H9 (cell line): ENCODE results near the gene ZNF160. TPM values are rescaled to one million over a fixed set of nuclear protein-coding genes. Genes with fewer than 3 reads are reported as not detected.

Source experiments
- DNase-seq: peaks from one replicate; pipeline ENCODE4 v3.0.0-alpha.2; 2017
- H2AFZ ChIP-seq: one replicate; pipeline ENCODE4 v1.6.1; 2013; ENCODE audit warnings: mild to moderate bottlenecking, low read length, control low read depth, moderate library complexity
- H2AK5ac ChIP-seq: 2 replicates; pipeline ENCODE4 v1.6.1; 2013; ENCODE audit warnings: low read length, control low read depth, mixed read lengths; ENCODE audit not compliant: insufficient read length
- H2BK120ac ChIP-seq: one replicate; pipeline ENCODE4 v1.6.1; 2013; ENCODE audit warnings: low read depth, mild to moderate bottlenecking, low read length, control low read depth, inconsistent platforms; ENCODE audit not compliant: poor library complexity, severe bottlenecking
- H2BK12ac ChIP-seq: 2 replicates; pipeline ENCODE4 v1.6.1; 2013; ENCODE audit warnings: low read length, control low read depth, mixed read lengths, low read depth; ENCODE audit not compliant: insufficient read length
- H2BK15ac ChIP-seq: 2 replicates; pipeline ENCODE4 v1.6.1; 2013; ENCODE audit warnings: low read depth, low read length, control low read depth
- H2BK20ac ChIP-seq: one replicate; pipeline ENCODE4 v1.6.1; 2013; ENCODE audit warnings: low read depth, mild to moderate bottlenecking, low read length, control low read depth, inconsistent platforms; ENCODE audit not compliant: poor library complexity, severe bottlenecking
- H2BK5ac ChIP-seq: 2 replicates; pipeline ENCODE4 v1.6.1; 2013; ENCODE audit warnings: low read length, control low read depth, mixed read lengths; ENCODE audit not compliant: insufficient read length
- H3K14ac ChIP-seq: 2 replicates; pipeline ENCODE4 v1.6.1; 2013; ENCODE audit warnings: low read length, control low read depth; ENCODE audit not compliant: insufficient read depth
- H3K18ac ChIP-seq: 2 replicates; pipeline ENCODE4 v1.6.1; 2013; ENCODE audit warnings: low read depth, mild to moderate bottlenecking, mixed read lengths, low read length, control low read depth; ENCODE audit not compliant: insufficient read length
- H3K23ac ChIP-seq: 2 replicates; pipeline ENCODE4 v1.6.1; 2013; ENCODE audit warnings: low read length, control low read depth, mixed read lengths, low read depth; ENCODE audit not compliant: insufficient read length
- H3K23me2 ChIP-seq: 2 replicates; pipeline ENCODE4 v1.6.1; 2013; ENCODE audit warnings: low read depth, mild to moderate bottlenecking, mixed read lengths, low read length, control low read depth; ENCODE audit not compliant: insufficient read length, poor library complexity, severe bottlenecking
- H3K27ac ChIP-seq: 2 replicates; pipeline ENCODE4 v1.5.1; 2013; ENCODE audit warnings: low read length, control low read depth, mixed read lengths, low read depth; ENCODE audit not compliant: insufficient read length
- H3K27me3 ChIP-seq: 2 replicates; pipeline ENCODE4 v1.6.1; 2013; ENCODE audit warnings: low read length, control low read depth, inconsistent platforms; ENCODE audit not compliant: insufficient read depth
- H3K4ac ChIP-seq: 2 replicates; pipeline ENCODE4 v1.6.1; 2013; ENCODE audit warnings: low read depth, mild to moderate bottlenecking, control low read depth, inconsistent platforms, low read length, moderate library complexity
- H3K4me1 ChIP-seq: 2 replicates; pipeline ENCODE4 v1.6.1; 2013; ENCODE audit warnings: low read length, control low read depth, inconsistent platforms; ENCODE audit not compliant: insufficient read depth
- H3K4me2 ChIP-seq: 2 replicates; pipeline ENCODE4 v1.6.1; 2013; ENCODE audit warnings: low read length, control low read depth, mixed read lengths; ENCODE audit not compliant: insufficient read length, insufficient read depth
- H3K56ac ChIP-seq: 2 replicates; pipeline ENCODE4 v1.6.1; 2013; ENCODE audit warnings: low read depth, mild to moderate bottlenecking, mixed read lengths, low read length, control low read depth; ENCODE audit not compliant: insufficient read length
- H3K79me1 ChIP-seq: 2 replicates; pipeline ENCODE4 v1.6.1; 2013; ENCODE audit warnings: low read depth, mild to moderate bottlenecking, moderate library complexity, low read length, control low read depth, inconsistent platforms; ENCODE audit not compliant: insufficient read depth, poor library complexity, severe bottlenecking
- H3K79me2 ChIP-seq: 2 replicates; pipeline ENCODE4 v1.6.1; 2013; ENCODE audit warnings: low read length, control low read depth, inconsistent platforms; ENCODE audit not compliant: insufficient read depth
- H3K9ac ChIP-seq: 2 replicates; pipeline ENCODE4 v1.6.1; 2013; ENCODE audit warnings: low read length, control low read depth, mixed read lengths; ENCODE audit not compliant: insufficient read length; ENCODE audit errors: extremely low read depth
- H3K9me3 ChIP-seq: one replicate; pipeline ENCODE4 v1.6.1; 2013; ENCODE audit warnings: low read depth, low read length, inconsistent platforms; ENCODE audit not compliant: control insufficient read depth
- H3T11ph ChIP-seq: one replicate; pipeline ENCODE4 v1.6.1; 2013; ENCODE audit warnings: mild to moderate bottlenecking, low read length, control low read depth, inconsistent platforms
- H4K20me1 ChIP-seq: one replicate; pipeline ENCODE4 v1.6.1; 2013; ENCODE audit not compliant: control insufficient read depth, insufficient read length, insufficient read depth
- H4K5ac ChIP-seq: 2 replicates; pipeline ENCODE4 v1.6.1; 2013; ENCODE audit warnings: low read depth, mild to moderate bottlenecking, mixed read lengths, low read length, control low read depth; ENCODE audit not compliant: insufficient read length
- H4K8ac ChIP-seq: replicated peaks from 2 replicates; pipeline ENCODE4 v1.6.1; 2013; ENCODE audit warnings: low read length, control low read depth, mixed read lengths, low read depth; ENCODE audit not compliant: insufficient read length
- H4K91ac ChIP-seq: 2 replicates; pipeline ENCODE4 v1.6.1; 2013; ENCODE audit warnings: low read depth, mild to moderate bottlenecking, moderate library complexity, mixed read lengths, low read length, control low read depth; ENCODE audit not compliant: insufficient read length
- H3K27ac Mint-ChIP-seq, 3 experiments: 2 replicates in 2 of 3; 3 replicates in 1 of 3; pipeline ENCODE4 v1.8.0; 2020 to 2021; ENCODE audit warnings: mixed read lengths in 3 of 3, mild to moderate bottlenecking in 1 of 3, moderate library complexity in 1 of 3
- H3K27me3 Mint-ChIP-seq: 2 replicates; pipeline ENCODE4 v1.8.0; 2021; ENCODE audit warnings: low read depth, mild to moderate bottlenecking, moderate library complexity, mixed read lengths
- H3K36me3 Mint-ChIP-seq, 3 experiments: 2 replicates in 2 of 3; 3 replicates in 1 of 3; pipeline ENCODE4 v1.8.0; 2020 to 2021; ENCODE audit warnings: low read depth in 3 of 3, mixed read lengths in 3 of 3; ENCODE audit not compliant: insufficient read depth in 1 of 3
- H3K4me1 Mint-ChIP-seq, 2 experiments: 2 replicates each; pipeline ENCODE4 v1.8.0; 2020; ENCODE audit warnings: mixed read lengths in 2 of 2
- H3K4me3 Mint-ChIP-seq, 2 experiments: 2 replicates in 1 of 2; 3 replicates in 1 of 2; pipeline ENCODE4 v1.8.0; 2020 to 2021; ENCODE audit warnings: mild to moderate bottlenecking in 2 of 2, mixed read lengths in 2 of 2, moderate library complexity in 1 of 2
- H3K9me3 Mint-ChIP-seq, 2 experiments: 2 replicates in 1 of 2; 3 replicates in 1 of 2; pipeline ENCODE4 v1.8.0; 2020; ENCODE audit warnings: mild to moderate bottlenecking in 2 of 2, mixed read lengths in 2 of 2, moderate library complexity in 1 of 2
- CTCF ChIP-seq: fragments of 200-600 bp; sonication (generic); conservative IDR thresholded peaks from 3 replicates; pipeline ENCODE4 v1.8.0; 2021; ENCODE audit warnings: antibody characterized with exemption, mild to moderate bottlenecking
- WGBS: extraction: QIAGEN DNeasy Blood & Tissue Kit; methylation state at CpG from one replicate; pipeline ENCODE4 v1.1.7; 2013; ENCODE audit warnings: missing lambda C conversion rate, low lambda C conversion rate, mixed read lengths; ENCODE audit not compliant: insufficient read length; ENCODE audit errors: extremely low coverage; 5-methylcytosine and 5-hydroxymethylcytosine counted together
- total RNA-seq: library from RNA; stranded (reverse); gene quantifications from 2 replicates; pipeline ENCODE4 v1.2.1, GENCODE V29; 2021

Gene ZNF160
- total RNA-seq, 1 experiment from 2014 or later = 31.1 TPM

GRCh38 chr19:53091413-53092254, 11.6 kb downstream of the ZNF160 start:
- Histone ChIP-seq H3K23me2 (no peaks in the 10 kb centered on the region), H4K5ac (no peak overlapping the region), H4K91ac (no peak overlapping the region), H3K9ac (no peak overlapping the region), H3K79me2 (no peaks in the 10 kb centered on the region), H2BK5ac (no peak overlapping the region), H2AFZ (no peak overlapping the region), H2BK12ac (no peak overlapping the region), H3K56ac (no peak overlapping the region), H3K27ac (no peak overlapping the region), H2AK5ac (no peak overlapping the region), H3K4ac (no peak overlapping the region), H3K79me1 (peaks cover 9% of the 10 kb centered on the region), H2BK15ac (no peak overlapping the region), H3K9me3 (no peaks in the 10 kb centered on the region), H3K4me2 (no peak overlapping the region), H3K23ac (no peak overlapping the region), H2BK120ac (no peak overlapping the region), H2BK20ac (no peak overlapping the region), H3K18ac (no peak overlapping the region), H3T11ph (no peak overlapping the region), H3K14ac (no peak overlapping the region), H4K20me1 (no peaks in the 10 kb centered on the region), H3K27me3 (no peaks in the 10 kb centered on the region), H3K4me1 (no peaks in the 10 kb centered on the region; the same call in 1 of the 2 replicates), H4K8ac (no peak overlapping the region)
- no peak overlapping the region for H3K4me3 Mint-ChIP-seq
- H3K9me3 Mint-ChIP-seq = no peaks in the 10 kb centered on the region
- no CpG with 5 or more reads among the region's 19 CpGs for WGBS
- peak; percentile 95 for DNase-seq
- H3K4me1 Mint-ChIP-seq = peaks cover 11 to 22% of the 10 kb centered on the region in 2 experiments
- no peaks in the 10 kb centered on the region for H3K27me3 Mint-ChIP-seq
- H3K36me3 Mint-ChIP-seq = peaks cover 31 to 48% (median 35%) of the 10 kb centered on the region in 3 experiments
- peak; percentile 53 for TF ChIP-seq CTCF
- H3K27ac Mint-ChIP-seq = peak overlapping the region in 1 of 3 experiments; percentile 27; a peak in 1 of 7 replicates
